Renal cortex interstitium (tissue), 11 donors: Measurements from ENCODE around the gene PIP5KL1. TPM values are rescaled to one million over a fixed set of nuclear protein-coding genes. Genes with fewer than 3 reads are reported as not detected.

Experiments used
- DNase-seq, 11 donors: peaks; one replicate each; pipeline ENCODE4 v3.0.0-alpha.2; 2013; ENCODE audit warnings: low read depth in 9 of 11, low spot score in 4 of 11; ENCODE audit errors: extremely low read depth in 1 of 11
- polyA plus RNA-seq, 3 donors: library from polyadenylated mRNA; unstranded; fragments of 120-200 nt; gene quantifications; one replicate each; pipeline ENCODE4 v1.2.1, GENCODE V29; 2013; ENCODE audit not compliant: insufficient read length in 3 of 3

PIP5KL1 gene
- polyA plus RNA-seq, 3 donors = 1.5 to 1.8 (median 1.7) TPM

DNA sequence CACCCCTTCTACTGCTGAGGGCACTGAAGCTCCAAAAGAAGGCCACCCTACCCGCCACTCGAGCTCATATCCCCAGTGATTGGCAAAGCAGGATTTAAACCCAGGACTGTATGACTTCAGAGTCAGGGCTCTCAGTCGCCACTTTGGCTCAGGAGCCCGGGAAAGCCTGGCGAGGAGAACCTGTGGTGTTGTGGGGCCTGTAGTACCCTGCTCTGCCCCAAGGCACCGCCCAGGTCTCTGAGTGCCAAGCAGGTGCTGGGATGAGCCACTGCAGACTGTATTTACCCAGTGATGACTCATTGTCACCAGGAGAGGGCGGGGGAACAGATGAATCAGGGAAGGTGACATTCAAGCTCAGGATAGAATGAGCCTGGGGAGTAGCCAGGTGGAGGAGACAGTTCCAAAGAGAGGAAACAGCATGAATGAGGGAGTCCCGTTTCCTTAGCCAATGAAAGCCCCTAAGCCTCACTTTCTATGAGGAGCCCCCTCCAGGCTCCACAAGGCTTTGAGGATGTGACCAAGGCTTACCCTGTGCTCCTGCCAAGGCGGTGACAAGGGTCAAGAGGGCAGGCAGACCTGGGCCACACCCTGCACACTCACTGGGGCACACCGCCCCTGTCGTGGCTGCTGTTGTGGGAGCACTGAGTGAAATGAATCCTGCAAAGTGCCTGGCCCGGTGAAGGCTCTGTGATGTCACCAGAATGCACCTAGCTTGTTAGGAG is 24.9 kb upstream of the PIP5KL1 start:
- no peak for DNase-seq

DNA sequence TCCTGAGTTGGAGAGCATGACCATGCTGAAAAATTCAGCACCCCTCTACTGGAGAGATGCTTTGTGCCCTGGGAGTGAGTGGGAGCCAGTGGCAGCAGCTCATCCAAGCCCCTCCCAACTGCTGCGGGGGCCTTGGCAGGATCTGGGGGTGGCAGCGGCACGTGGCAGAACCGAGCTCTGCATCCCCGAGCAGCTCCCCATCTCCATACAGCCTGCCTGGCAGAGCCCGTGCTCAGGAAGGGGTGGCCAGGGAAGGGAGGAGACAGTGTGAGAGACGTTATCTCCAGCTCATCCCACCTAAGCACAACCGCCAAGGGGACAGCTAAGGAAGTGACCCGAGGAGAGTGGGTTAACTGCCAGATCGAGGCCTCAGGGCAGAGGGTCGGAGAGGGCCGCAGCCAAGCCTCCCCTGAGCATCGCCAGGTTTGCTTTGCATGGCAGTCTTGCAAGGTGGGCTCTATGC is 24.3 kb upstream of the PIP5KL1 start:
- no peak for DNase-seq

DNA sequence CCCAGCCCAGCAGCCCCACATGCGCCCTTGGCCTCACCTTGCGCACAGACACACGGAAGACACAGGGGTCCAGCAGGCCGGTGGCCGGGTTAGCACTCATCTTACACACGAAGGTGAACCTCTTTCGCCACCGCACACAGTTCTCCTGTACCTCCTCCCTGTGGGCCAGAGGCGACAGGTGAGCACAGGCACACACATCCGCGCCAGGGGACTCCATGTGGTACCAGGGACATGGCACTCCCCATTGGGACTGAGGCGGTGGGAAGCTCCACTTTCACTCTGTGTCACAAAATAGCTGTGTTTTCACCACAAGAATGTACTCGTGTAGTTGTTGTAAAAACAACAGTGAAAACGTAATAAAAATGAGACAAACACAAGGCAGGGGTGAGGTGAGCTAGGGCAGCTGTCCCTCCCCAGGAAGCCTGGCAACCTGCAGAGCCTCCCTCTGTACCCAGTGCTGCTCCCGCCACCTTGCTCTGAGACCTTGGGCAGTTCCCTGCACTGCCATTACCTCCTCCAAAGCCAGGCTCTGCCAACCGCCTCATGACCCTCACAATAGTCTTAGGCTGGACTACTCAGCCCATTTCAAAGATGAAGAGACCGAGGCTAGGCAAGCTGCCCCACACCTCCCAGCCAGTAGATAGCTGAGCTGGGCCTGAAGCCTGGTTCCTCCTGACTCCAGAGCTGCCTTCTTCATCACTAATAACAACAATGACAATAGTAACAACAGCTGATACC is 23.4 kb upstream of the PIP5KL1 start:
- no peak for DNase-seq

DNA sequence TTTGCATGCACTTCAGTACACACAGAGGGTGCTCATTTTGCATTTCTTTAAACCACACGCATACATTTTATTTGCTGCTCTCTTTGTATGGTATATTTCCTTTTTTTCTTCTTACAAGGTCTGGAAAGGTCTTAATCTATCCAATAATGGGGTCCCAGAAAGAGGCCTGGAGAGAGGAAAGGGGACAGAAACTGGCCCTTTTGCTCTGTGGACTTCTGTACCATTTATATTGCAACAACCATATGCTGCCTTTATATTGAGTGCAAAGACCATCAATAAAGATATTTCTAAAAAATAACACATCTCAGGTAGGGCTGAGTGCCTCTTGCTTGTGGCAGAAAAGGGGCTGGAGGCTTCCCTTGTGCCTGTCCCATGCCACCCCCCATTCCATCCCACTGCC is 22.6 kb upstream of the PIP5KL1 start:
- DNase-seq = no peak

DNA sequence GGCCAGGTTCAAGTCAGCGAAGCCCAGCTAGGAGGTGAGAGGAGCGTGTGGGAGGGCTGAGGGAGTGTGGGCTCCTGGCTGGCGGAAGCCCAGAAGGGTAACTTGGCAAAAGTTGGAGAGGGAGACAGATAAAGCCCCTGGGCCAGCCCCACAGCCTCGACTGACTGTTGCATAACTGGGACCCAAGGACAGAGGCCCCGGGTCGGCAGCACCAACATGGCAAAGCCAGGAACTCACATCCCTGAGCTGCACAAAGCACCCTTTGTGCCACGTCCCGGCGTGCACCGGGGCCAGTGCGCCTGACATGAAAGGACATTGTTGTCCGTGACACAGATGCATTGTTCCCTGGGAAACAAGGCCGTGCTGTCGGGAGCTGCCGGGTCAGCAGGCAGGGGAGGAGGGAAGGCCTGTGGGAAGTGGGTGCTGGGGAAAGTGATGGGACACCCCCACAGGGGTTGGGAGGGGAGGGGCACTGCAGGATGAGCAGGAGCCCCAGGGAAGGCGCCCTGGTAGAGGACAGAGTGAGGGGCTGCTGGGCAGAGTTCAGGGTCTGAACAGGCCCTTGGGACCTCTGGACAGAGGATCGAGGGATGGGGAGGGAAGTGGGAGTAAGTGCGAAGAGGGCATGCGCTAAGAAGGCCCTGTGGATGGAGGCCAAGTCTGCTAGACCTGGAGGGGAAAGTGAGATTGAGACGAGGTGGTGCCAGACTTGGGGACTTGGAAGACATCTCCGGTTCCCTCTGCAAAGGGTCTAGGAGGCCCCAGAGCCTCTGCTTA is 20.1 kb upstream of the PIP5KL1 start:
- no peak for DNase-seq

DNA sequence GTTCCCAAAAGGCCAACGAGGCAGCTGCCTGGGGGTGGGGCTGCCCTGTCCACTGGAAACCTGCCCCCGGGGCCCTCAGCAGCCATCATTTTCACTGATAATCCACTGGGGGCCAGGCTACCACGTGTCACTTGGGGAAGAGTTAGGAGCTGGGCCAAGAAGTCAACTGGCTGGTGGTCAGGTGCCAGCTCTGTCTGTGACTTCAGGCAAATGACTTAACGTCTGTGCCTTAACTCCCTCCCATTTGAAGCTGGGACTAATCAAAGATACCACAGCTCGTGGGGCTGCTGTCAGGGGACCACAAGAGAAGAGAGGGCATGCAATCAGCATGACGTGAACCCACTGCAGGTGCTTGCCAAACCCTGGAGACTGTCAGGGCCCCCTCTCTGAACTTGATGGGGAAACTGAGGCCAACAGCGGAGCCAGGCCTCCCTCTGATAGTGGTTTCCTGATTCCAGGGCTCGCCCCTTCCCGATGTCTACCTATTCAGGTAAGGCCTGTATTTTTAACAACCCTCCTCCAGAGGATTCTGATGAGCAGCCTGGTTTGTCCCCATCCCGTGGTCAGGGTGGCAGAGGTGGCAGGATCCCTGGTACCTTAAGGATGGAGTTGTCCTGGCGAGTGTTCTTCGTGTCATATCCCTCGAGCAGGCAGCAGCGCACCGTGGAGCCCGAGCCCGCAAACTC is 19.4 kb upstream of the PIP5KL1 start:
- DNase-seq = no peak

DNA sequence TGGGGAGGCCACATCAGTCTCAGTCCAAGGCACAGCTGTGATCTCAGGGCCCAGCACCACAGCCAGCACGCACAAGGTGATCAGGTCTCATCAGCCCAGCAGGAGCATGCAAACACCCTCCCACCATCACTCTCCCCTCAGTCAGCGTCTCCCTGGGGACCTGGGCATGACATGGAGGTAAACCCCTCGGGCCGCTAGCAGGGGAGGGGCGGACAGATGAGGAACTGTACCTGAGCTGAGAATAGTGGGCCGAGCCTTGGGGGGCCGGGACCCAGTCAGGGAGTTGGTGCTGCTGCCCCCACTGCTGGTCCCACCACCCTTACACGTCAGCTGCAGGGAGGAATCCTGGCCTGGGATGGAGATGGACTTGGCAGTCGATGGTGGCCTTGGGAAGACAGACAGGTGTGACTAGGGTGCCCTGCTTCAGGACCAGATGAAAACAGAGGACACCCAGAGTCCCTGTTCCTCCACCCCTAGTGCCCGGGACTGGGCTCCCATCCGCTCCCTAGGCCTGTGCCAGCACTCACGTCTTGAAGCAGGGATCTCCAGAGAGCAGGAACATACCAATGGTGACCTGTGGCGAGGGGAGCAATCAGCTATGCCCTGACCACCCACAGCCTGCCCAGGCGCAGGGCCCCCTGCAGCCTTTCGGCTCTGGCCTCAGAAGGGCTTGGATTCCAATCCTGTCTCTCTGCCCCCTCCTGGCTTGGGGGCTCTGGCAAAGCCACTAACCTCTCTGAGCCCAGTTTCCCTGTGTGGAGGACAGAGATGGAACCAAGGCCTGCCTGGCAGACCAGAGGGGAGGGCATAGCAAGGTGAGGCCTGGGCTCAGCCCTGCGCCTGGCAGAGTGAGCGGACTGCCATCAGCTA is 17.5 kb upstream of the PIP5KL1 start:
- DNase-seq = no peak

DNA sequence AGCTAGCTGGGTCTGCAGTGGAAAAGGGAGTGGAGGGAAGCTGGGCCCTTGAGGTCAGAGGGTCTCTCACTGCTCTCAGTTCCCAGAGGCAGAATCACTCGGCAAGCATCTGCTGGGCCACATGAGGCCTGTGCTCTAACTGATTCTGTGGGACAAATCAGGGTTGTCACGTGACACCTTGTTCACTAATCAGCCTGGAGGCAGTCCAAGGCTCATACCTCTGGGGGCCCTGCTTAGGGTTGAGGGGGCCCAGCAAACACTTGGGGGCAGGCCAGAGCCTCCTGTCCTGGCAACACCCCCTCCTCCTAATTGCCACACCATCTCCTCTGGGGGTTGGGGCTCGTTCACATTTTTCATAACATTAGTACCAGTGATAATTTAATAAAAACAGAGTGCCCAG is 16.2 kb upstream of the PIP5KL1 start:
- DNase-seq = no peak

DNA sequence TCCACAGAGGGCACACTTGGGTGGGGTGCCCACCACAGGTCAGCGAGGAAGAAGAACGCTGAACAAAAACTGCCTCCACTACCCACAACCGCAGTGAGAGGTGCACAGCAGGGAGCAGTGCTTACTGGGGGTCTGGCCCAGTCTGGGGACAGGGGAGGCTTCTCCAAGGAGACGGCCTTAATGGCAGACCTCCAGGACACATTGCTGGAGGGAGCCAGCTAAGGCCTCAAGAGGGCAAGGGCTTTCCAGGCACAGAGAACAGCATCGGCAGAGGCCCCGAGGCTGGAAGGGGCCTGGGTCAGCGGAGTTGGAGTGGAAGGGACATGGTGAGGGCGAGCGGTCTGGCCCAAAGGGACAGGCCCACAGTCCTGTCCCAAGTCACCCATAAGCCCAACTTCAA is 15.4 kb upstream of the PIP5KL1 start:
- no peak for DNase-seq

DNA sequence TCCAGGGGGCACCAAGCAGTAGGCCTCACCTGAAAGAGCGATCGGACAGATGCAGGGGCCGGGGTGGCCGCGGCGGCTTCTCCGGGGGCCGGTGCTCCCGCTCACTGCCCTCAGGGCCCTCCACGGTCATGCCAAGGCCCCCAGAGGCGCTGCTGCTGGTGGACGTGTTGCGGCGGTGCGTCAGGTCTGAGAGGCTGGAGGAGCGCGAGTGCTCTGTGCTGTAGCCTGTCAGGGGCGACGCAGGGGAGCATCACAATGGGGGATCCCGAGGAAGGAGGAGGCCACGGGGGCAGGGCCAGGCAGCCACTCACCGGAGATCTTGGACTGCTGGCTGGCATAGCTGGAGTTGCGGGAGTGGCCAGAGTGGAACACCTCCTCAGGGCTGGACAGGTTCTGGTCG is 14.8 kb upstream of the PIP5KL1 start:
- DNase-seq = no peak

DNA sequence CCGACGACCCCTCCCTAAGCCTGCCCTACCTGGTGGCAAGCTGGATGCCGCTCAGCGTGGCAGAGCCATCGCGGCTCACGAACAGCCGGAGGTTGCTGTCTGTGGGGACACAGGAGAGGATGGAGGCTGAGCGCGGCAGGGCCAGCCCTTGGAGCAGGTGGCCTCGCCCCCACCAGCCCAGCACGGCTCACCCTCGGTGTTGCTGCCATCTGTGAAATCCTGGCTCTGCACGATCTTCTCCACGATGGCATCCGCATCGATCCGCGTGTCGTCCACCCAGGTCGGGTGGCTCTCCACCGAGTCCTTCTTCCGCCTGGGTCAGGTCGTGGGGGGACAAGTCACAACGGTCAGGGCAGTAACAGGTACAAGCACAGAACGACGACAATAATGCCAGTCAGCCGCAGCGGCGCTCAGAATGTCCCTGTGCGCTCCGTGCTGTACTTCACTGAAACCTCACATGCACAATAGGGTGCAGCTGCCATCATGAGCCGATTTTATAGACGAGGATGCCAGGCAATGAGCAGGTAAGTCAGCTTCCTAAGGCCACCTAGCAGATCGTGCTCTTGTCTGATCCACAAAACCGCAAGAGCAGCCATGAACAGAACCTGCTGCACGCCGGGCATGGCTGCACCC is 14.1 kb upstream of the PIP5KL1 start:
- DNase-seq = no peak

DNA sequence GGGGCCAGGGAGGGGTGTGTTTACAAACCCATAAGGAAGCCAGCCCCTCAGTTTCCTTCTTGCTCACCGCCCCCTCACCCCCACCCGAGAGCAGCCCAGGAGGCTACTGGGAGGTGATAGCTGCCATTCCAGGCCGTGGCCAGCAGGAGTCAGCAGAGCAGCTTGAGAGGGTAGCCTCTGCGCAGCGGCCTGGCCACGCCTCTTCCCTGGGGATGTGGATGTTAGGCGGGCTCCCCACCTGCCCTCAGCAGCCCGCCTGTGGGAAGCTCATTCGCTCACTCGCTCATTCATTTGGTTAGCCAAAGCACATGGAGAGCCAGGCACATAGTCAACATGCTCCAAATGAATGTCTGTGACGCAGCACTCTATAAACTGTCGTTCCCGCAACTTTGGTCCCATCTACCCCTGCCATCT is 13.2 kb upstream of the PIP5KL1 start:
- no peak for DNase-seq

DNA sequence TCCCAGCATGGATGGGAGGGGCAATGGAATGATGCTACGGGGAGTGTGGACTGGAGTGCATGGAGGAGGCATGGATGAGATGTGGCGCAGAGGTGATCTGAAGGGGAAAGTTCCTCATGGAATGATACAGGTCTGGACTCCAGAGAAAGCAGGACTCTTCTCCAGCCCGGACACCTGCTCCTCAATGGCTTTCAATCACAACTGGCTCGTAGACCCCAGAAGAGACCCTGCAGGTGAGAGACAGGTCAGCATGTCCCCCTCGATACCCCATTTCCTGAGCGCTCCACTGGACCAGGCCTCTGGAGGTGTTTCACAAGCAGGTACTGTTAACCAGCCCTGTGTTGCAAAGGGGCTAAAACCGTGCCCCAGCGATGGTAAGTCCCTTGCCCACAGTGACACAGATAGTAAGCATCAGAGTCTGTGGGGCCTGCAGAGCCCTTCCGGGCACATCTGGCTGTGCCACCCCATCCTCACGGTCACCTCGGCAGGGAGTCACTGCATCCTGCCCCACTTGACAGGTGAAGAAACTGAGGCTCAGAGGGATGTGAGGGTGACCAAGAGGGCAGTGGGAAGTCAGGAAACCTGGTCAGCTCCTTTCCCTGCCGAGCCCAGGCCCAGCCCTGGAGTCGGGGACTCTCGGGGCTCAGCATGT is 12.6 kb upstream of the PIP5KL1 start:
- no peak for DNase-seq

DNA sequence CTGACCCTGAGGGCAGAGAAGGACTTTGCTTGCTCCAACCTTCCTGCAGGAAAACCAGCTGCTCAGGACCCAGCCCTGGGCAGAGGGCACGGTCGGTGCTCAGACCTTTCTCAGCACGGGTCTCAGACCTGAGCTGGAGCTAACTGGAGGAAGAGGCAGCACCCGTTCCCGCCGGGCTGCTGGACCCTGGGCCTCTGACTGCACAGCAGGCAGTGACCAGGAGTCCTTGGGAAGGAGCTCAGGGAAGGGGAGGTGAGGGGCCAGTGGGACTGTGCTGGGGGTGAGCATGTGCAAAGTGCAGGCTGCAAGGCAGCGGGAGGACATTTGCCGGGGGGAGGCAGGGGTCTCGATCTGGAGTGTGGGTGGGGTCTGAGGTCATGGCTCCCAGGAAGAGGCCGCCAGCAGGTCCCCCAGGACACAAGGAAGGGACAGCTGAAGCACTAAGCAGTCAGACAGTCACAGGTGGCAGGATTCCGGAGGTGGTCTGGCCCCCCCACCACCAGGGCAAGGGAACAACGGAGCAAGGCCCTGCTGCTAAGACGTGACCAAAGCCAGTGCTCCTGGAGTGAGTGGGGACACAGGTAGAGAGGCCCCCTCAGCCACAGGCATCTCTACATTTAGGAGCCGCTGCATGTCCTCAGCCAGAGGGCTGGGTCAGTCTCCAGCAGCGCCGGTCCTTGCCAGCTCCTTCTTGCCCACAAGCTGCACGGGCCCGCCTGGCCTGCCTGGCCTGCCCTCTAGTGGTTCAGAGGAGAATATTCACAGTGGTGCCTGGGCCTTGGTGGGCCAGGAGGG is 11.8 kb upstream of the PIP5KL1 start:
- DNase-seq = no peak

DNA sequence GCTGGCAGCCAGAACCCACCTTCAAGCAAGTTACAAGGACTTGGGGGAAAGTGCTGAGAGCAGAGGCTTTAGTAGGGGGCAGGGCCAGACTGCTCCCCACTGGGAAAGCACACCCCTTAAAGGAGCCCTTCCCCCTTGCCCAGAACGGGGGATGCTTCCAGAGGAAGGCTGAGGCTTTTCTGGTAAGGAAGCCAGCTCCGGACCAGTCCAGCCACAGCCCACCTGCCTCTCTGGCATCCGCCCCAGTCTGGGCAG is 11.3 kb upstream of the PIP5KL1 start:
- no peak for DNase-seq

DNA sequence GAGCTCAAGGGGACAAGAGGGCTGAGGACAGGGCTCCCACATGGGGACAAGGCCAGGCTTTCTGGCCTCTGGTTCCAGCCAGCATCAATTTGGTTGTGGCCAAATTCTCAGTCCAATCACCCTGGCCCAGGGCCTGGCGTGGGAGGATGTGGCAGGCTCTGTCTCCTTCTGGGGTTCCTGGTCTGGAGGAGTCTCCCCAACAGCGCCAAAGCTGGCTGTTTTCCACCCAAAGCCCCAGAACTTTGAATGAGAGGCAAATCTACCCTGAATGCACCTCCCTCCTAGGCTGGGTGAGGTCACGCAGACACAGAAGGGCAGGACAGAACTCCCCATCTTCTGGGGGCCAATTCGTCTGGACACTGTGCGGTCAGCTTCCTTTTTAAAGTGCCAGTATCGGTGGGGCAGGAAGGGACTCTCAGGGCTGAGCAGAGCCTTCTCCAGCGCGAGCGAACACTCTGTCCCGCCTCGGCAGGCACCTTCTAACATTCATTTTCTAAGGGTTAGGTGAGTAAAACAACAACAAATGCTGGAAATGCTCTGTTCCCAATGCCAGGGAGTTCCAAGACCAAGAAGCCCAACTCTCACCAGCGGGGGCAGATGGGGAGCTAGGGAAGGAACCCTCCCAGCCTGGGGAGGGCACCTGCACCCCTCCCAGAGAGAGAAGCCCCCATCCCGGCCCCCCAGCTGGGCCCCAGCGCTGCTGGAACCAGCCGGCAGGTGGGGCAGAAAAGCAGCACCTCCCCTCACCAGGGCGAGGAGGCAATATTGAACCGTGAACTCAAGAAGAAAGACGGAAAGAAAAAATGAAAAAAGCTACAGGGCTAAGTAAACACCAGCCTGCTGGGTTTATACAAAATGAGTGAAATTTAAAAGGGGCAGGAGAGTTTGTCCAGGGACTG is 10.7 kb upstream of the PIP5KL1 start:
- DNase-seq = no peak
